Chondrocyte (in vitro differentiated cells): ENCODE measurements around the gene DNHD1. TPM values are rescaled to one million over a fixed set of nuclear protein-coding genes. Genes with fewer than 3 reads are reported as not detected.

ENCODE experiments used
- DNase-seq: peaks from one replicate; pipeline ENCODE4 v3.0.0; 2021; ENCODE audit warnings: mixed read lengths, low spot score
- H3K27ac Mint-ChIP-seq: one replicate; pipeline ENCODE4 v1.8.0; 2021; ENCODE audit warnings: mild to moderate bottlenecking, moderate library complexity, mixed read lengths; ENCODE audit not compliant: unreplicated experiment
- H3K27me3 Mint-ChIP-seq: 2 replicates; pipeline ENCODE4 v1.8.0; 2021; ENCODE audit warnings: low read depth, mixed read lengths
- H3K36me3 Mint-ChIP-seq: 2 replicates; pipeline ENCODE4 v1.8.0; 2021; ENCODE audit warnings: low read depth, mixed read lengths
- H3K4me1 Mint-ChIP-seq: 2 replicates; pipeline ENCODE4 v1.8.0; 2021; ENCODE audit warnings: low read depth, mild to moderate bottlenecking, mixed read lengths
- H3K4me3 Mint-ChIP-seq: one replicate; pipeline ENCODE4 v1.8.0; 2021; ENCODE audit warnings: mild to moderate bottlenecking, moderate library complexity, mixed read lengths; ENCODE audit not compliant: unreplicated experiment
- H3K9me3 Mint-ChIP-seq: 2 replicates; pipeline ENCODE4 v1.8.0; 2021; ENCODE audit warnings: low read depth, mixed read lengths
- CTCF ChIP-seq: fragments of 200-600 bp; sonication (generic); IDR thresholded peaks from 2 replicates; pipeline ENCODE4 v1.5.0; 2021; ENCODE audit warnings: antibody characterized with exemption, mild to moderate bottlenecking, moderate library complexity
- total RNA-seq: library from RNA; stranded (reverse); gene quantifications from 3 replicates; pipeline ENCODE4 v1.2.1, GENCODE V29; 2021

DNHD1 gene
- total RNA-seq, 1 donor from 2014 or later = 3.8 TPM

GRCh38 chr11:6614446-6614845 lies 117.4 kb downstream of the DNHD1 start:
- Mint-ChIP-seq H3K9me3 (no peaks in the 10 kb centered on the region), H3K27ac (no peak overlapping the region), H3K4me3 (no peak overlapping the region), H3K4me1 (peaks cover 3% of the 10 kb centered on the region), H3K27me3 (no peaks in the 10 kb centered on the region), H3K36me3 (peaks cover 24% of the 10 kb centered on the region)
- no peak for TF ChIP-seq CTCF
- no peak for DNase-seq

- no peak overlapping the region for H3K4me3 Mint-ChIP-seq
- H3K27me3 Mint-ChIP-seq = no peaks in the 10 kb centered on the region
- TF ChIP-seq CTCF = no peak
- no peaks in the 10 kb centered on the region for H3K9me3 Mint-ChIP-seq
- no peak overlapping the region for H3K27ac Mint-ChIP-seq
- H3K4me1 Mint-ChIP-seq = peaks cover 3% of the 10 kb centered on the region
- no peak for DNase-seq
- H3K36me3 Mint-ChIP-seq = peaks cover 18% of the 10 kb centered on the region
Observed at GRCh38 chr11:6615046-6615445, 118.0 kb downstream of the DNHD1 start.

GRCh38 chr11:6615882-6616585 lies 119.0 kb downstream of the DNHD1 start:
- no peaks in the 10 kb centered on the region for H3K27me3 Mint-ChIP-seq
- peak overlapping the region; percentile 28 for H3K27ac Mint-ChIP-seq
- no peak overlapping the region for H3K4me3 Mint-ChIP-seq
- no peaks in the 10 kb centered on the region for H3K9me3 Mint-ChIP-seq
- H3K4me1 Mint-ChIP-seq = peaks cover 3% of the 10 kb centered on the region
- TF ChIP-seq CTCF = no peak
- peaks cover 12% of the 10 kb centered on the region for H3K36me3 Mint-ChIP-seq
- DNase-seq = peak; percentile 68

- Mint-ChIP-seq H3K27me3 (no peaks in the 10 kb centered on the region), H3K27ac (no peak overlapping the region), H3K9me3 (no peaks in the 10 kb centered on the region), H3K4me3 (no peak overlapping the region), H3K36me3 (peaks cover 11% of the 10 kb centered on the region), H3K4me1 (peaks cover 3% of the 10 kb centered on the region)
- peak; percentile 73 for DNase-seq
- no peak for TF ChIP-seq CTCF
Observed at GRCh38 chr11:6616596-6617250, 119.6 kb downstream of the DNHD1 start.

- no peak for DNase-seq
- H3K9me3 Mint-ChIP-seq = no peaks in the 10 kb centered on the region
- H3K4me3 Mint-ChIP-seq = no peak overlapping the region
- H3K27ac Mint-ChIP-seq = no peak overlapping the region
- no peak for TF ChIP-seq CTCF
- H3K36me3 Mint-ChIP-seq = peaks cover 11% of the 10 kb centered on the region
- no peaks in the 10 kb centered on the region for H3K27me3 Mint-ChIP-seq
- H3K4me1 Mint-ChIP-seq = peaks cover 3% of the 10 kb centered on the region
Observed at GRCh38 chr11:6617315-6617781, 120.3 kb downstream of the DNHD1 start.
